Activated gamma-delta T cell treated with Interleukin-2 at 50 U/mL for 16 hours (primary cell): ENCODE results near the gene ZFYVE9.

ENCODE experiments used
- DNase-seq: peaks from one replicate; pipeline ENCODE4 v3.0.0-alpha.2; 2020

ZFYVE9 gene

GRCh38 chr1:52263153-52263910, 121.4 kb downstream of the ZFYVE9 start:
- DNase-seq: no peak

- DNase-seq: no peak
These were observed 122.7 kb downstream of the ZFYVE9 start for GRCh38 chr1:52264530-52265115.

GRCh38 chr1:52266507-52266906, 124.6 kb downstream of the ZFYVE9 start:
- no peak for DNase-seq

GRCh38 chr1:52268372-52268771, 126.5 kb downstream of the ZFYVE9 start:
- DNase-seq: no peak

- DNase-seq: no peak
These were observed 139.6 kb downstream of the ZFYVE9 start for GRCh38 chr1:52281518-52281917.

- no peak for DNase-seq
These were observed 146.4 kb downstream of the ZFYVE9 start for GRCh38 chr1:52288286-52288685.

GRCh38 chr1:52294580-52294979, 152.7 kb downstream of the ZFYVE9 start:
- DNase-seq: no peak

- no peak for DNase-seq
These were observed 154.5 kb downstream of the ZFYVE9 start for GRCh38 chr1:52296345-52296744.

GRCh38 chr1:52305417-52306226, 163.7 kb downstream of the ZFYVE9 start:
- no peak for DNase-seq

GRCh38 chr1:52306227-52307006, 164.5 kb downstream of the ZFYVE9 start:
- no peak for DNase-seq

- no peak for DNase-seq
These were observed 179.2 kb downstream of the ZFYVE9 start for GRCh38 chr1:52321061-52321460.

- DNase-seq: no peak
These were observed 181.8 kb downstream of the ZFYVE9 start for GRCh38 chr1:52323731-52324130.

GRCh38 chr1:52325786-52326185, 183.9 kb downstream of the ZFYVE9 start:
- no peak for DNase-seq

- DNase-seq: no peak
These were observed 186.7 kb downstream of the ZFYVE9 start for GRCh38 chr1:52328615-52329014.

- no peak for DNase-seq
These were observed 190.5 kb downstream of the ZFYVE9 start for GRCh38 chr1:52332411-52332810.

- no peak for DNase-seq
These were observed 193.1 kb downstream of the ZFYVE9 start for GRCh38 chr1:52334906-52335528.

GRCh38 chr1:52337439-52337838, 195.6 kb downstream of the ZFYVE9 start:
- no peak for DNase-seq

GRCh38 chr1:52341655-52342260, 199.9 kb downstream of the ZFYVE9 start:
- DNase-seq: no peak

GRCh38 chr1:52343979-52344378, 202.1 kb downstream of the ZFYVE9 start:
- no peak for DNase-seq

GRCh38 chr1:52345252-52345651, 203.4 kb downstream of the ZFYVE9 start:
- DNase-seq: no peak

- no peak for DNase-seq
These were observed 204.8 kb downstream of the ZFYVE9 start for GRCh38 chr1:52346653-52347052.

GRCh38 chr1:52348704-52349300, 206.9 kb downstream of the ZFYVE9 start:
- no peak for DNase-seq
